OCI-LY1 (cell line): Measurements from ENCODE around the gene ZNF93.
"Not testable (repeated sequence)": the region's sequence is repeated elsewhere in the genome, so short reads cannot be mapped to it uniquely, and the experiment has no call there.

ENCODE experiments used
- H2AFZ ChIP-seq: fragments of 200-600 bp; sonication (generic), shearing (Covaris generic); 2 replicates; pipeline ENCODE4 v1.6.0; 2014; ENCODE audit warnings: antibody characterized with exemption, mild to moderate bottlenecking, low read length
- H3F3A ChIP-seq: fragments of 200-600 bp; sonication (generic), shearing (Covaris generic); 2 replicates; pipeline ENCODE4 v1.6.0; 2014; ENCODE audit warnings: mild to moderate bottlenecking, antibody characterized with exemption, low read length, moderate library complexity; ENCODE audit not compliant: insufficient read depth
- H3K27ac ChIP-seq: fragments of 200-600 bp; sonication (generic); 2 replicates; pipeline ENCODE4 v1.5.1; 2014; ENCODE audit warnings: low read length, mixed run types, mild to moderate bottlenecking, low read depth; ENCODE audit not compliant: poor library complexity, severe bottlenecking
- H3K27me3 ChIP-seq: fragments of 200-600 bp; sonication (generic); 2 replicates; pipeline ENCODE4 v1.6.0; 2014; ENCODE audit warnings: antibody characterized with exemption, mild to moderate bottlenecking, low read length, moderate library complexity; ENCODE audit not compliant: insufficient read depth
- H3K36me3 ChIP-seq: fragments of 200-600 bp; sonication (generic); 2 replicates; pipeline ENCODE4 v1.6.1; 2014; ENCODE audit warnings: mild to moderate bottlenecking, antibody characterized with exemption, low read length, moderate library complexity, mixed read lengths; ENCODE audit not compliant: insufficient read depth
- H3K4me1 ChIP-seq: fragments of 200-600 bp; sonication (generic); 2 replicates; pipeline ENCODE4 v1.5.1; 2014; ENCODE audit warnings: mild to moderate bottlenecking, low read length, moderate library complexity; ENCODE audit not compliant: insufficient read depth, severe bottlenecking
- H3K4me2 ChIP-seq: fragments of 200-600 bp; sonication (generic), shearing (Covaris generic); 2 replicates; pipeline ENCODE4 v1.6.1; 2014; ENCODE audit warnings: low read length
- H3K4me3 ChIP-seq: fragments of 200-600 bp; sonication (generic); 2 replicates; pipeline ENCODE4 v1.5.1; 2014; ENCODE audit warnings: low read length, low read depth, mild to moderate bottlenecking, mixed read lengths; ENCODE audit not compliant: poor library complexity, severe bottlenecking
- H3K79me2 ChIP-seq: fragments of 200-600 bp; shearing (Covaris generic); 2 replicates; pipeline ENCODE4 v1.6.1; 2016; ENCODE audit warnings: mixed run types, low read length, mixed read lengths; ENCODE audit not compliant: insufficient read depth
- H3K9ac ChIP-seq: fragments of 200-600 bp; sonication (generic), shearing (Covaris generic); 2 replicates; pipeline ENCODE4 v1.6.1; 2014; ENCODE audit warnings: mild to moderate bottlenecking, low read length, mixed read lengths
- H3K9me2 ChIP-seq: fragments of 200-600 bp; sonication (generic), shearing (Covaris generic); 2 replicates; pipeline ENCODE4 v1.6.1; 2014; ENCODE audit warnings: low read depth, mild to moderate bottlenecking, low read length, mixed read lengths
- H3K9me3 ChIP-seq: fragments of 200-600 bp; shearing (Covaris generic); 2 replicates; pipeline ENCODE4 v1.6.1; 2014; ENCODE audit warnings: low read length, mixed read lengths
- H4K20me1 ChIP-seq: fragments of 200-600 bp; sonication (generic), shearing (Covaris generic); 2 replicates; pipeline ENCODE4 v1.6.0; 2016; ENCODE audit warnings: mild to moderate bottlenecking, low read length; ENCODE audit not compliant: insufficient read depth
- CTCF ChIP-seq: fragments of 200-600 bp; sonication (generic), shearing (Covaris generic); IDR thresholded peaks from 2 replicates; pipeline ENCODE4 v1.5.1; 2017; ENCODE audit warnings: mild to moderate bottlenecking, antibody characterized with exemption, low read length, moderate library complexity, mixed read lengths
- EZH2 ChIP-seq: fragments of 200-600 bp; sonication (generic), shearing (Covaris generic); IDR thresholded peaks from 2 replicates; pipeline ENCODE4 v1.8.0; 2017; ENCODE audit warnings: borderline replicate concordance, mixed run types, mild to moderate bottlenecking, antibody characterized with exemption, low read length, moderate library complexity, mixed read lengths

Gene ZNF93

DNA sequence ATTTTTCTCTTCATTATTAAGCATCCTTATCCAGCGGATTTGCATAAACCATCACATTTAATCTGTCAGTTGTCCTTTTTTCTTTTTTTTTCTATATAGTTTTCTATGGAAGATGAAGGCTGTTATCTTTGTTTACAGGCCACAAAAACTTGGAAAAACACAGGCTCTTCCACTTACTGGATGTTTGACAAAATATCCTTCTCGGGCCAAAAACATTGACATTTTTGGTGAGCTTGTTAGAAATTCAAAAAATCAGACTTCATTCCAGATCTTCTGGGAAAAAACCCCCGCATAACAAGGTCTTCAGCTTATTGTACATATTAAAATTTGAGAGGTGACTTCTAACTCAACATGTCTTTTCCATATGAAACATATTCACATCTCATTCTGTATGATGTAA is 13.8 kb downstream of the ZNF93 start:
- no peaks in the 10 kb centered on the region for H3K27me3 ChIP-seq
- H3K4me1 ChIP-seq, result no peaks in the 10 kb centered on the region
- H3K36me3 ChIP-seq, result peaks cover 37% of the 10 kb centered on the region
- H3K79me2 ChIP-seq, result no peaks in the 10 kb centered on the region
- H3K4me2 ChIP-seq, result no peak overlapping the region
- no peak overlapping the region for H3K4me3 ChIP-seq
- no peak overlapping the region for H3K27ac ChIP-seq
- no peaks in the 10 kb centered on the region for H4K20me1 ChIP-seq
- peaks cover 13% of the 10 kb centered on the region for H3K9me3 ChIP-seq
- H3F3A ChIP-seq, result no peaks in the 10 kb centered on the region
- H3K9ac ChIP-seq, result no peak overlapping the region
- H2AFZ ChIP-seq, result no peak overlapping the region
- no peaks in the 10 kb centered on the region for H3K9me2 ChIP-seq
- TF ChIP-seq EZH2 (no peak), CTCF (no peak)

DNA sequence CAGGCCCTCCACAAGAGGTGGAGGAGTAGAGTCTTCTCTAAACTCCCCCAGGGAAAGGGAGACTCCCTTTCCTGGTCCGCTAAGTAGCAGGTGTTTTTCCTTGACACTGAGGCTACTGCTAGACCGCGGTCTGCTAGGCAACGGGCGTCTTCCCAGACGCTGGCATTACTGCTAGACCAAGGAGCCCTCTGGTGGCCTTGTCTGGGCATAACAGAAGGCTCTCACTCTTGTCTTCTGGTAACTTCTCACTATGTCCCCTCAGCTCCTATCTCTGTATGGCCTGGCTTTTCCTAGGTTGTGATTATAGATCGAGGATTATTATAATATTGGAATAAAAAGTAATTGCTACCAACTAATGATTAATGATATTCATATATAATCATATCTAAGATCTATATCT is 29.7 kb downstream of the ZNF93 start:
- H3K27me3 ChIP-seq, H3K4me3 ChIP-seq, H2AFZ ChIP-seq, H3K9me2 ChIP-seq, H3K9ac ChIP-seq, H4K20me1 ChIP-seq, H3F3A ChIP-seq, H3K4me1 ChIP-seq, H3K4me2 ChIP-seq, H3K27ac ChIP-seq, H3K79me2 ChIP-seq: not testable (repeated sequence)
- H3K9me3 ChIP-seq, result peaks cover 31% of the 10 kb centered on the region
- TF ChIP-seq CTCF, result peak; percentile 32; the same call in 1 of the 2 replicates
- H3K36me3 ChIP-seq, result peaks cover 65% of the 10 kb centered on the region

DNA sequence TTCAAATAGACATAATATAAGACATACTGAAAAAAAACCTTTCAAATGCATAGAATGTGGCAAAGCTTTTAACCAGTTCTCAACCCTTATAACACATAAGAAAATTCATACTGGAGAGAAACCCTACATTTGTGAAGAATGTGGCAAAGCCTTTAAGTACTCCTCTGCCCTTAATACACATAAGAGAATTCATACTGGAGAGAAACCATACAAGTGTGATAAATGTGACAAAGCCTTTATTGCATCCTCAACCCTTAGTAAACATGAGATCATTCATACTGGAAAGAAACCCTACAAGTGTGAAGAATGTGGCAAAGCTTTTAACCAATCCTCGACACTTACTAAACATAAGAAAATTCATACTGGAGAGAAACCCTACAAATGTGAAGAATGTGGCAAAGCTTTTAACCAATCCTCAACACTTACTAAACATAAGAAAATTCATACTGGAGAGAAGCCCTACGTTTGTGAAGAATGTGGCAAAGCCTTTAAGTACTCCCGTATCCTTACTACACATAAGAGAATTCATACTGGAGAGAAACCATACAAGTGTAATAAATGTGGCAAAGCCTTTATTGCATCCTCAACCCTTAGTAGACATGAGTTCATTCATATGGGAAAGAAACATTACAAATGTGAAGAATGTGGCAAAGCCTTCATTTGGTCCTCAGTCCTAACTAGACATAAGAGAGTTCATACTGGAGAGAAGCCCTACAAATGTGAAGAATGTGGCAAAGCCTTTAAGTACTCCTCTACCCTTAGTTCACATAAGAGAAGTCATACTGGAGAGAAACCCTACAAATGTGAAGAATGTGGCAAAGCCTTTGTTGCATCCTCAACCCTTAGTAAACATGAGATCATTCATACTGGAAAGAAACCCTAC is 32.9 kb downstream of the ZNF93 start:
- not testable (repeated sequence) for H3K9me2 ChIP-seq, H3K4me1 ChIP-seq, H3K27ac ChIP-seq, H3K4me2 ChIP-seq, H3K27me3 ChIP-seq, H3K9ac ChIP-seq, H3F3A ChIP-seq, H3K4me3 ChIP-seq, H2AFZ ChIP-seq, H4K20me1 ChIP-seq, H3K79me2 ChIP-seq
- Histone ChIP-seq H3K9me3 (peaks cover 29% of the 10 kb centered on the region), H3K36me3 (peaks cover 37% of the 10 kb centered on the region)

DNA sequence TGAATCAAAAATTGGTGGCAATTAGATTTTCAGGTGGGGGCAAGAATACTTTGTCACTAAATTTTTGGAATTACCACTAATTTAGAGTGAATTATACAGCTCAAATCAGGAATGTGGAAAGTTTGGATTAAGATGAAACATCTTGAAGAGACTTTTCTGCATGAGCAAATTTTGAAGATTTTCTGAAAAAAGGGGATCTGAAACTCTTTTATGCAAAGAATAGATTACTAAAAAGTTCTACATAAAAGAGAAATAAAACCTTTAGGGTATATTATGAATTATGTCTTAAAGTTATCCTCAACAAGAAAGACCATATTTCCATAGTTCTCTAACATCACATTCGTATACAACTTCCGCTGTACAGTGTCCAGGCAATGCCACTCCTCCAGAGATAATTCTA is 36.7 kb downstream of the ZNF93 start:
- Histone ChIP-seq H3K9me2 (no peaks in the 10 kb centered on the region), H4K20me1 (no peaks in the 10 kb centered on the region), H3K4me3 (no peak overlapping the region), H3K79me2 (no peaks in the 10 kb centered on the region), H3K27me3 (no peaks in the 10 kb centered on the region), H3K4me1 (no peaks in the 10 kb centered on the region), H3K9ac (no peak overlapping the region), H3F3A (no peaks in the 10 kb centered on the region), H2AFZ (no peak overlapping the region), H3K27ac (no peak overlapping the region), H3K4me2 (no peak overlapping the region), H3K36me3 (peaks cover 20% of the 10 kb centered on the region), H3K9me3 (peaks cover 23% of the 10 kb centered on the region)
- TF ChIP-seq EZH2, result no peak
- no peak for TF ChIP-seq CTCF
